GM18858 (cell line): ENCODE data around the gene VSIG8.

Experiments used
- ATAC-seq: cut with Tn5 transposase; IDR thresholded peaks from one replicate; pipeline ENCODE4 v1.9.1; 2021; ENCODE audit not compliant: unreplicated experiment

Gene VSIG8

DNA sequence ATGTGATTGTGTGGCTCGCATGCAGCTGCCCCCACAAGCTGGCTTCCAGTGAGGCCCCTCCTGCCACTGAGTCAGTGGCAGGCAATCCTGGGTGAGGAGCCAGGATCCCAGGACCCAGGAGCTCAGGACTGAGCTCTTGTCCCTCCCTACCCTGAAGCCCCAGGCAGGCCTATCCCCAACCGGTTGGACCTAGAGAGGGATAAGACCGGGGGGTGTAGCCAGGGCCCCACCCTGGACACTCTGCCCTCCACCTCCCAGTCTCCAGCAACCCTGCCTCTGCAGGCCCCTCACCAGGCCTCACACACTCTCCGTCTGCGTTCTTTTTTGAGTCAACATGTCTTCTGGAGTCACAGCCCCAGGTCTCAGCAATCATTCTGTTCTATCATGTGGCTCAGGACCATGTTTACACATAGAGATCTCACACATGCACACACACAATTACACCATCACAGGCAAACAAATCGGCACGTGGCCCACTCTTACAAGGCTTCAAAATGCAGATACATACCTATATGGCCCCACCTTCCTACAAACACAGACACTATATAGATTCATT lies 2.6 kb downstream of the VSIG8 start:
- ATAC-seq, result no peak

DNA sequence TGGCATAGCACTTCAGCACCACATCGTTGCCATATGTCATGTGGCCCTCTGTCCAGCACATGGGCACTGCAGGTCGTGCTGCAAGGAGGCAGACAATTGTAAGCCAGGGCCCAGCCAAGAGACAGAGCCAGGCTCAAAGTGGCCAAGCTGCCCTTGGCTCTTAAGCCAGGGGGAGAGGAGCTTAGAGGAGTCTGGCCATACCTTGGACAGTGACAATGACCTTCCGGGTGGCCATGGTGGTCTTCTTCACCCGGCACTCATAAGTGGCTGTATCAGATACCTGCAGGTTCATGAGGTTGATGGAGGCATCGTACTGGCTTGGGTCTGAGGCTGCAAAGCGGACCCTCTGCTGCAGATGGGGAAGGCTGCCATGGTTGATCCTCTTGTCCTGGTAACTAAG lies 4.6 kb downstream of the VSIG8 start:
- ATAC-seq, result no peak

DNA sequence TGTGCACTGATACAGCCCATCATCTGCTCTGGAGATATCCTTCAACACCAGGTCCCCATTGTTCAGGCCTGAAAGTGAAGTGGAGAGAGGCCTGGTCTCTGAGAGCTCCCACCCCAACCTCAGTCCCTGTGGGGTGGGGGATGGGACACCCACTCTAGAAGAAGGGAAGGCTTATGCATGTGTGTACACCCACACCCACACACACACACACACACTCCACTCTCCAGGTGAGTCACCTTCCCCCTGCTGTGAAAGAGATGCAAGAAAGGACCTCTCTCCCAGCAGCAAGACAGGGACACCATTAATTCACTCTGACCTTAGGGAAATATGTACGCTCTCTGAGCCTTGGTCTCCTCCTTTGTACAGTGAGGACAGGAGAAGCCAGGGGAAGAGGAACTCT lies 5.9 kb downstream of the VSIG8 start:
- no peak for ATAC-seq

- no peak for ATAC-seq
Observed at GRCh38 chr1:159855709-159856108, 6.7 kb downstream of the VSIG8 start.

- peak; percentile 56 for ATAC-seq
Observed at GRCh38 chr1:159854693-159855192, 7.7 kb downstream of the VSIG8 start.

DNA sequence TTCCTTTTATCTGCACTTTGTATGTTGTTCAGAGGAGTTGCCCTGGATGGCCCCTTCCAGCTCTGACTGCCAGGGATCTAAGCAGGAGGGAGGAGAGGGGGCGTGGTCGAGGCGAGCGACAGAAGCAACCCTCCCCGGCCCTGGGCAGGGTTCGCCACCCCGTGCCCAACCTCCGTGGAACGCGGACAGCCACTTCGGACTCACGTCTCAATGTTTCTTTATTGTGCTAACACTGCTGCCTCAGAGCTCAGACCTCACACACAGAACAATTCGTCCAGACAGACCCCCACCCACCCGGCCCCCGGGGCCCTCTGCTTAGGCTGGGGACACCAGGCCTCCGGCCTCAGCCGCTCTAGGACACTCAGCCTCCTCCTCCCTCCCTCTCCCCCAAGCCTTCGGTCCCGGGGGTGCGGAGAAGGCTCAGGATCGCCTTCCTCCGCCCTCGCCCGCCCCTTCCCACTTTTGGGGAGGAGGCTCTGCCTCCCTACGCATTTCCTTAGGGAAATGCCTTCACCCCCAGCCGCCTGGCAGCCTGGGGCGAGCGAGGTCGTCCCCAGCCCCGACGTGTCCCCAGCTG lies 8.3 kb downstream of the VSIG8 start:
- ATAC-seq, result no peak

GRCh38 chr1:159853417-159854115 lies 8.9 kb downstream of the VSIG8 start:
- no peak for ATAC-seq

DNA sequence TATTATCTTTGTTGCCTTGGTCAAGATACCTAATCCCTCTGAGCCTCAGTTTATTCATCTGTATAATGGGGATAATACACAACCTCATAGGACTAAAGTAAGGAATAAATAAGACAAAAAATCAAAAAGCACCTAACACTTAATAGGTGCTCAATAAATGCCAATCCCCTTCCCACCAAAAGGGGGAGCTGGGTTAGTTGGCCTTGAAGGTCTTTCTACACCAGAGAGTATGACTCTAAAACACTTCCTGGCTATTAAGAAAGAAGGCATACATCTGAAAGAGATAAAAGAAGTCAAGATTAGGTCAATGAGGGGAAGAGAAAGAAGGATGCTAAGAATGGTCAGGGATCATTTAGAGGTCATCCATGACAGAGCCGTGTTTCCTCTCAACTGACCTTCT lies 11.1 kb downstream of the VSIG8 start:
- ATAC-seq, result no peak

- no peak for ATAC-seq
Observed at GRCh38 chr1:159849626-159850366, 12.7 kb downstream of the VSIG8 start.

GRCh38 chr1:159848326-159848725 lies 14.1 kb downstream of the VSIG8 start:
- ATAC-seq, result no peak

GRCh38 chr1:159847231-159847630 lies 15.2 kb downstream of the VSIG8 start:
- no peak for ATAC-seq

DNA sequence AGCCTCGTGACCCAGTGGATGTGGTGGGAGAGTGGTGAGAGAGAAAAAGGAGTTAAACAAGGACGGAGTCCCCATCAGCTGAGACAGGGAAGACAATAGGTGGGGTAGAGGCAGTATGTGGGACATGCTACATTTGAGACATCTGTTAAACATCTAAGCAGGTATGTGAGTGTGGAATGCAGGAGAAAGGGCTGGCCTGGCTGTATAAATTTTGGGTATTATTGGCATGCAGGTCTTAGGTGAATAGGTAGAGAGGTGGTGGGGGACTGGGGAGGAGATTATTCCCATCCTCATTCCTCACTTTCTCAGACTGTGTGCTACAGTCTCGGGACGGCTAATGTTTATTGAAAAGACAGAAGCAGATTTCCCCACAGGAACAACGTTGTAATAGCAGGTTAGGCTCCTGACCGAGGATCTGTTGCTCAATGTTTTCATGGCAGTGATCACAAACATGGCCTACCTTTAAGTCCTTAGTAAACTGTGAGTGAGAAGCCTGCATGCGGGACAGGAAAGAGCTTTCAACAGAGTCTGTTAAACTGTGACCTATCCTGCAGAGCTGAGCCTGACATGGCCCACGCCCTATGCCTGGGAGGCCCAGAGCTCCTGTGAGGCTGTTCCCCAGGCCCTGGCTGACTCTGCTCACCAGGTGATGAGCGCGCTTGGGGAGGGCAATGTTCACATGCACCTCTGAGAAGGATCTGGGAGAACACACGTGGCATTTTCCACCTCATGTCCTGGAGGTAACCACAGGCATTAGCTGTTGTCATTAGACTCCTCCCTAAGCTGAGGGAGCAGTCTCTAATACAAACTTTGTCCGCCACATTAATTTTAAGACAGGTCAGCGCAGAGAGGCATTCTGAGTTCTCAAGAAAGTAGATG lies 16.5 kb downstream of the VSIG8 start:
- ATAC-seq, result no peak

DNA sequence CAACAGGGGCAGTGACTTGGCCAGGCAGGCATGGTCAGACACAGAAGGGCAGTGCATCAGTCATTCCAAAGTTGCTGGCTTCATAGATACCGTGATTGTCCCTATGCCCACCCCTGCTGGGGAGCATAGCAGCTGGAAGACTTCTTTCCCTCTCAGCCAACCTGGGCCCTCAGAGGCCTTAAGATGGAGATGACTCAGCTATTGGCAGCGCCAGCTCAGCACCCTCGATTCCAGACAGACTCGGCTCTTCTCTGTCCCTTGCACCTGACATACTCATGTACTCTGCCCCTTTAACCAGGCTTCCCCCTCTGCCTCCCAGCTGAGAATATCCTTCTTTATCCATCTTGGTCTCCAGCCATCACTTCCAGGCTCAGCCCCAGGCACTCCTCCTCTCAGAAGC lies 19.0 kb downstream of the VSIG8 start:
- ATAC-seq, result no peak

DNA sequence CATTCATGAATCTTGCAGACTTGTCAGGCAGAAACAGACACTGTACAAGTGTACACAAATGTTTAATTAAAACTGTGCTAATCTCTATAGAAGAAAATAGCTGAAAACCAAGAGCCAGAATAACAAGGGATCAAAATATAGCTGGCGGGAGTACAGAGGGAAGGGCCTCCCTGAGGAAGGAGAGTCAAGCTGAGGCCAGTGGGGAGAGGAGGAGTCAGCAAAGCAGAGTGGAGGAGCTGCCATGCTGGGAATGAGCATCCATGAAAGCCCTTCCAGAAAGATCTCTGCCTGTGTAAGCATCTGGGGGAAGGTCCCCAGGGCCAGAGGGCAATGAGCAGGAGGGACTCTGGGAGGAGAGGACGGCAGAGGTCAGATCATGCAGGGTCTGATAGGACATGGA lies 20.7 kb downstream of the VSIG8 start:
- ATAC-seq, result no peak

GRCh38 chr1:159839116-159839849 lies 23.2 kb downstream of the VSIG8 start:
- peak; percentile 54 for ATAC-seq

DNA sequence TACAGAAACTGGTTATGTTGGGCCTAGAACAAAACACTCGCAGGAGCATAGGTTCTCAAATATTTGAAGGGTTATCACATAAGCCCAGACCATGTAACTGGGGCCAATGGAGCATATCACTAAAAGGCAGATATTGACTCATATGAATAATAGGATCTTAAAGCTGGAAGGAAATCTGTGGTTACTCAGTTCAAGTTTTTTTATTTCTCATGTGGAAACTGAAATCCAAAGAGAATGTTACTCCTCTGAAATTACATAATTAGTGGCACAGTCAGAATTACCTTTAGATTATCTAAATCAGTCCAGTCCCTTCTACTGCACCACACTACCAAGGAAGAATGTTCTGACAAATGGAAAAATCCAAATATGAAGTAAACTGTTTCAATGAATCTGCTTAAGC lies 23.7 kb downstream of the VSIG8 start:
- peak; percentile 58 for ATAC-seq

DNA sequence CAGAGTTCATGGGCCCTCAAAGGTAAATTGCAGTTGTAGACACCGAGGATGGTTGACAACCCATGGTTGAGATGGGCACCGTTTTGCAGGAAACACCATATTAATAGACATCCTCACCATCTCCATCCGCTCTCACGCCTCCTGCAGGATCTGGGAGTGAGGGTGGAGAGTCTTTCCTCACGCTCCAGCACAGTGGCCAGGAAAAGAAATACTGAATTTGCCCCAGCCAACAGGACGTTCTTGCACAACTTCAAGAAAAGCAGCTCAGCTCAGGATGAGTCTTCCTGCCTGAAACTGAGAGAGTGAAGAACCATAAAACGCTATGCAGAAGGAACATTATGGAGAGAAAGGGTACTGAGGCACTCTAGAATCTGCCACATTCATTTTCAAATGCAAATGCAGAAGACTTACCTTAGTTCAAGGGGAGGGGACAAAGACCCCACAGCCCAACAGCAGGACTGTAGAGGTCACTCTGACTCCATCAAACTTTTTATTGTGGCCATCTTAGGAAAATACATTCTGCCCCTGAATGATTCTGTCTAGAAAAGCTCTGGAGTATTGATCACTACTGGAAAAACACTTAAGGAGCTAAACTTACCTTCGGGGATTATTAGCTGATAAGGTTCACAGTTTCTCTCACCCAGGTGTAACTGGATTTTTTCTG lies 26.5 kb downstream of the VSIG8 start:
- ATAC-seq, result no peak

GRCh38 chr1:159835356-159835755 lies 27.1 kb downstream of the VSIG8 start:
- no peak for ATAC-seq

DNA sequence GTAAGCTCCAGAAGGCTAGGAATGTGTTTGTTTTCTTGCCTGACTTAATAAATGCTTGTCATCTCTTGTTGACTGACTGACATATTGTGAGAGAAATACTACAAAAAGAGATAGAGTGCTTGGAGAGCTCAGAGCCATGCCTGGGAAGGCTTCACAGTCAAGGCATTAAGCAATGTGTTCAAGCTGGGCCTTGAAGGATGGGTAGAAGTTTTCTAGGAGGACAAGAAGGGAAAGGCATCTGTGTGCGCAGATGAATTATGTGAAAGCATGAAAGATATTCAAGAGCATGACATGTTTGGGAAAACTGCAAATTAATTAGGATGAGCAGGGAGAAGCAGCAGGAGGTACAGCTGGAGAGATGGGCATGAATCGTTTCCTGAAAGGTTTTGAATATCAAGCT lies 30.1 kb downstream of the VSIG8 start:
- no peak for ATAC-seq
